Measurements from ENCODE around the gene METTL8.
"Not testable (repeated sequence)": the region's sequence is repeated elsewhere in the genome, so short reads cannot be mapped to it uniquely, and the experiment has no call there.

METTL8 gene

GRCh38 chr2:171402906-171403580, 30.7 kb downstream of the METTL8 start:
- DNase-seq: no peak

- no peak for DNase-seq
These were observed 31.8 kb downstream of the METTL8 start for GRCh38 chr2:171401947-171402346.

- DNase-seq: no peak
These were observed 33.4 kb downstream of the METTL8 start for GRCh38 chr2:171400395-171400794.

- DNase-seq: no peak
These were observed 34.5 kb downstream of the METTL8 start for GRCh38 chr2:171399292-171399691.

- DNase-seq: no peak
These were observed 39.5 kb downstream of the METTL8 start for GRCh38 chr2:171394164-171394740.

- no peak for DNase-seq
These were observed 40.3 kb downstream of the METTL8 start for GRCh38 chr2:171393487-171393886.

- DNase-seq: no peak
These were observed 42.3 kb downstream of the METTL8 start for GRCh38 chr2:171391532-171391931.

- DNase-seq: no peak
These were observed 42.8 kb downstream of the METTL8 start for GRCh38 chr2:171390941-171391516.

- DNase-seq: no peak
These were observed 44.0 kb downstream of the METTL8 start for GRCh38 chr2:171389780-171390179.

- no peak for DNase-seq
These were observed 44.5 kb downstream of the METTL8 start for GRCh38 chr2:171389325-171389724.

- no peak for DNase-seq
These were observed 46.7 kb downstream of the METTL8 start for GRCh38 chr2:171387052-171387451.

- DNase-seq: no peak
These were observed 47.2 kb downstream of the METTL8 start for GRCh38 chr2:171386627-171387026.

- DNase-seq: no peak
These were observed 50.7 kb downstream of the METTL8 start for GRCh38 chr2:171383134-171383533.

- not testable (repeated sequence) for DNase-seq
These were observed 51.6 kb downstream of the METTL8 start for GRCh38 chr2:171382175-171382574.

GRCh38 chr2:171377852-171378251, 55.9 kb downstream of the METTL8 start:
- DNase-seq: not testable (repeated sequence)

- DNase-seq: no peak
These were observed 66.1 kb downstream of the METTL8 start for GRCh38 chr2:171367692-171368091.

- no peak for DNase-seq
These were observed 68.0 kb downstream of the METTL8 start for GRCh38 chr2:171365778-171366177.

- DNase-seq: no peak
These were observed 68.6 kb downstream of the METTL8 start for GRCh38 chr2:171365232-171365631.

GRCh38 chr2:171362396-171362795, 71.4 kb downstream of the METTL8 start:
- DNase-seq: no peak

GRCh38 chr2:171360905-171361304, 72.9 kb downstream of the METTL8 start:
- DNase-seq: no peak

GRCh38 chr2:171353746-171354145, 80.0 kb downstream of the METTL8 start:
- not testable (repeated sequence) for DNase-seq

- DNase-seq: no peak
These were observed 85.7 kb downstream of the METTL8 start for GRCh38 chr2:171348056-171348455.

GRCh38 chr2:171347591-171348032, 86.2 kb downstream of the METTL8 start:
- DNase-seq: no peak

Data from amygdala (tissue), 56 donors.